ENCODE measurements around the gene SLC16A8.
A peak's percentile ranks its signal among the peaks of the same experiment; 100 is the strongest.

Gene SLC16A8

DNA sequence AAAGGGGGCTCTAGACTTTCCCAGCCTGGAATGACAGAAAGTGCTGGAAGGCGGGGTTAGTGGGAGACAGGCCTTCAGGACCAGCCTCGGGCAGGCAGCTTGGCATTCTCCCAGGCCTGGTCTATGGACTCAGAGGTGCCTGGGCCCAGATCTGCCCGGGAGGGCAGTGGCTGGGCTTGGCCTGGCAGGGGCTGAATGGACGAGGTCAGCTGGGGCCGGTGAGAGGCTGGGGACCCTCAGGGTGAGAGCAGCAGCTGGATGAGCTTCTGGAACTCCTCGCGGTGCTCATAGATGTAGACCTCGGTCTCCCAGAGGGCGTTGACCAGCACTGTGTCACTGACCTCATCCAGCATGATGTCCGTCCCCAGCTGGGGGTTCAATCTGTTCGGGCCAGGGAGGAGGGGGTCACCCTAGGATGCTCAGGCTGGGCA is 28.0 kb upstream of the SLC16A8 start:
- no peak for DNase-seq

DNA sequence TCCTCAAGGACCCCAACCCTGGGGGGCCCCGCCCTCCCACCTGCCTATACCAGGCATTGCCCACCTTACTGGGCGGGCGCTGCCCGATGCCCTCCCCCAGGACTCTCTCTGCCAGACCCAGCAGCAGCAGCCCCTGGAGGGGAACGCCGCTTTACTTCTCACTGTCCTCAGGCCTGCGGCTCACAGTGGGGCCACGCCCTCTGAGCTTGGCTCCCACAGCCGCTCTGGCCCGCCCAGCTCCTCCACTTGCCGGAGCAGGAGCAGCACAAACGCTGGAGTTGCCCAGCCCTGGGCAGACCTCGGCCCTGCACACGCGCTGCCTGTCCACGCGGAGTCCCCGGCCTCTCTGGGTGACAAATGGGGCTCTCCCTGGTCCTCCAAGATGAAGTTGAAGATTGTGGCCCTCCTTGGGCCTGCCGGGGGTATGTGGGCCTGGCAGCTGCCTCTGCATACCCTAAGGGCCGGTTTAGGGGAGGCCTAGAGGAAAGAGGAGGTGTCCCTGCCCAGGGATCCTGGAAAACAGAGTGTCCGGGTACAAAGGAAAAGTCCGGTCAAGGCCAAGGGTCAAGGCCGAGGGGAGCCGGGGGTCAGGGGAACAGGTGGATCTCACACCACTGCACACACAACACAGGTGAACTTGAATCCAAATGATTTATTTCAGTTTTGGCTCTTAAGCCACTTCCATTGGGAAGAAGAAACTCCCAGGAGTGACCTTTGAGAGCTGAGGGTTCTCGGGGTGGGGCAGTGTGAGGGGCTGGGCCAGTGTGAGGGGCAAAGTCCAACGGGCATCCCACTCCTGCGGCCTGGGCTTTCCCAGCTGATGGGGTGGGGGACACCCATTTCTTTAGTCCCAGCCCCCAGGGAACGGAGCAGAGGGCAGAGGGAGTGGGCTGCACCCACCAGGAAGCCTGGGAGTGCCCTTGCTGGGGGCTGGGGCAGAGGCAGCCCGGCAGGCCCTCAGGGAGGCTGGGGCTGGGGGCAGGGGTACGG is 27.2 kb upstream of the SLC16A8 start:
- no peak for DNase-seq

DNA sequence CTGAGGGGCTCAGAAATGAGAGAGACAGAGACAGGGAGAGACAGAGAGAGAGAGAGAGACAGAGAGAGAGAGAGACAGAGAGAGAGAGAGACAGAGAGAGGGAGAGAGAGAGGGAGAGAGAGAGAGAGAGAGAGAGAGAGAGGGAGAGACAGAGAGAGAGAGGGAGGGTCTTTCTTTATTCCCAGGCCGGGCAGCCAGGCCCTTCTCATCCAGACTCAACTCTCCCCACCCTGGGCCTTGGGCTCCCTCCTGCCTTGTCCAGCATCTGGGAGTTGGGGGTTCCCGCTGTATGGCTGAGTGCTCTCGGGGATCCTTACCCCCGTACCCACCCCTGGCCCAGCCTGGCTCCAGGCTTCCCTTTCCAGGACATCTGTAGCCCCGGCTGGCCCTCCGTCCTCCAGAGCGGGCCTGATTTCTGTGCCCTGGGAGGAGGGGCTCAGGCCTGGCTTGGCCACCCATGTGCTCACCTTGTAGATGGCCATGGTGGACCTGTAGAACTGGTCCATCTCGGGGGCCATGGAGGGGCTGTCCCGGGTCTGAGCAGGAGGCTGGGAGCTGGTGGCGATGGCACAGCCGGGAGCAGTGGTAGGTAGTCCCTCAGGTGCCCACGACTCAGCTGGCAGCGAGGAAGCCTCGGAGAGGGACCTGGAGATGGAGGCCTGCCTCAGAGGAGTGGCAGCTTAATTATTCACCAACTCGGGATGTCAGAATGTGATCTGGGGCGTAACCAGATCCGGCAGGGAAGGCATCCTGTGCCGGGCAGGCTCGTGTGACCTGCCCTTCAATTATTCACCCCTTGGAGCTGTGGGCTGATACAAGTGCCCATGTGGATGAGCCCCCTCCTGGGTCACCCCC is 26.3 kb upstream of the SLC16A8 start, which contains the start of gene BAIAP2L2:
Gene BAIAP2L2, minus strand, starts transcription at position 677 of the 855 bp plus-strand sequence. Its CDS starts 159 bp downstream, at position 518.
- no peak for DNase-seq

DNA sequence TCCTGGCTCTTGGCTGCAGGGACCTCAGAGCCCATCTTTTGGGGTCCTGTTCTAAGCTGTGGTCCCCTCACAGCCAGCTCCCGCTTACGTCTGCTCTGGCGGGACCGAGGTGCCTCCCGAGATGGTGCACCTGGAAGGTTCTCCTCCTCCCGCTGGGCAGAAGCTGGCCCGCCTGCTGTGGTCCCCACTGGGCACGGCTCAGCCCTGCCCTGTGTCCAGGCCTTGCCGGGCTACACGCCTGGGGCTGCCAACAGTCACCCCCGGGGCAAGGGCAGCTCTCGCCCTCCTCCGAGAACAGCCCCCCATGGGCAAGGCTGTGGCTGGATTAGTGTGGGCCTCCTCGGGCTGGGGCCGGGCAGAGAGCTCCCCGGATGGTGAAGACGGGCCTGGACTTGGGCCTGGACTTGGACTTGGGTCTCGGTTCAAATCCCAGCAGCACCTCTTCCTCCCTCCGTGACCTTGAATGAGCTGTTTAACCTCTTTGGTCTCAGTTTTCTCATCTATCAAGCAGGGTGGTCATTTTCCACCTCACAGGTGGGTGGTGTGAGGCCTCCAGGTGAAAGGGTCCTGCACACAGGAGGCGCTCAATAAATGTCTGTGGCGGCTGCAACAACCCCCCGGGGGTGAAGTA is 25.5 kb upstream of the SLC16A8 start:
- DNase-seq = peak; percentile 9

DNA sequence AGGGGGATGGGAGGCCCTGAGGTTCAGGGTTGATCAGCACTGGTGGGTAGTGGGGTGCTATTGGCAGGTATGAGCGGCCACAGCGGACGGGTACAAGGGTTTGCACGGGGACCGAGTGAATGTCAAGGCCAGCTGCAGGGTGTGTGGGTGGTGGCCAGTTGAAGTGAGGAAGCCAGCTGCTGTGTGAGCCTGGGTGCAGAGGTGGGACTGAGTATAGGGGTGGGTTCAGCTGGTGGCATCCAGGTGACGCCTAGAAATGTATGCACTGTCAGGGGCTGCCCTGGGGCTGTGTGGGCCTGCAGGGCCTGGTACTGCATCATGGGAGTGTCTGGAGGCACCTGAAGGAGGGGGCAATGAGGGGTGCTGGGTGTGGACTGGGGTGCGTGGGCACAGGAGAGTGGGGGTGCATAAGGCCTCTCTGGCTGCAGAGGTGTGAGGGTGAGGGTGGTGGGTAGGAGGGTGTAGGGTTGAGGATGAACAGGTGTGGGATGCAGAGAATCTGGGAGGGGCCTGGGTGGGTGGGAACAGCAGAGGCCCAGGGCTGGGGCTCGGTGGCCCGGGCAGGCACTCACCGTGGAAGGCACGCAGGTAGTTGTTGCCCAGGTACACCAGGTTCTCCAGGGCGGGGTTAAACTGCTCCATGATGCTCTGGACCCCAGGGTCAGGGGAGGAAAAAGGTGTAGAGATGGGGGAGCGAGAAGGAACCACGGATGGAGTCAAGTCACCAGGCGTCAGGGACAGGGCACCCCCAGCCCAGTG is 24.8 kb upstream of the SLC16A8 start:
- DNase-seq = no peak

DNA sequence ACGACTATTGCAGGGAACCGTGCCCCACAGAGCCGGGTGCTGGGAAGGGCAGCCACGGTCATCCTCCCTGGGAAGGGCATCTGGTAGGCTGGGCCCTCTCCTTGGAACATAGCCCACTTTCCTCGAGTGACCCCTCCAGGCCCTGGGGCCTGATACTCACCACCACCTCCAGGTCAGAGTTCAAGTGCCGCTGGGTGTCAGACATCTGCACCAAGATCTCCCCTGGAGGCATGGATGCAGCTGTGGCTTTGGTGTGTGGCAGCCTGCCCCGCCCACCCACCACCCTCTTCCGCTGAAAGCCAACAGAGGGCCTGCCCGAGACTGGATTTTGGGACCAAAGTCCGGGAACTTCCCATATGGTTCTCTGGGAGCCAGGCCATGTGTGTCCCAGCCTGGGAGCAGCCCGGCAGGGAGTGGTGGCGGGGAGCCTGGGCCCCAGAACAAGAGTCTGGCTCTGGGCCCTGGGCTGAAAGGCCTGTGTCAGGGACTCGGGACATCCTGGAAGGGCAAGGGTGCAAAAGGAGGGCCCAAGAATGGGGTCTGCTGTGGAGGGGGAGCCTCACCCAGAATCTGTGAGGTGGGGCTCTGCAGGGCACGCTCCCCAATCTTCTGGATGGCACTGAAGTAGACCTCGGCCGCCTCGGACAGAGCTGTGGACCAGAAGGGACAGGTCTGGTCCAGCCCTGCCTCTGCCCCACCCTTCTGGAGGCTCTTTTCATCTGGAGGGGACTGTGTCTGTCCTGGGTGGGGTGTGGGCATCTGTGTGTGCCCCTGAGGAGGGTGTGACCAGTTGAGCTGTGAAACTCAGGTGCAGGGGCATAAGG is 23.9 kb upstream of the SLC16A8 start:
- DNase-seq = no peak

DNA sequence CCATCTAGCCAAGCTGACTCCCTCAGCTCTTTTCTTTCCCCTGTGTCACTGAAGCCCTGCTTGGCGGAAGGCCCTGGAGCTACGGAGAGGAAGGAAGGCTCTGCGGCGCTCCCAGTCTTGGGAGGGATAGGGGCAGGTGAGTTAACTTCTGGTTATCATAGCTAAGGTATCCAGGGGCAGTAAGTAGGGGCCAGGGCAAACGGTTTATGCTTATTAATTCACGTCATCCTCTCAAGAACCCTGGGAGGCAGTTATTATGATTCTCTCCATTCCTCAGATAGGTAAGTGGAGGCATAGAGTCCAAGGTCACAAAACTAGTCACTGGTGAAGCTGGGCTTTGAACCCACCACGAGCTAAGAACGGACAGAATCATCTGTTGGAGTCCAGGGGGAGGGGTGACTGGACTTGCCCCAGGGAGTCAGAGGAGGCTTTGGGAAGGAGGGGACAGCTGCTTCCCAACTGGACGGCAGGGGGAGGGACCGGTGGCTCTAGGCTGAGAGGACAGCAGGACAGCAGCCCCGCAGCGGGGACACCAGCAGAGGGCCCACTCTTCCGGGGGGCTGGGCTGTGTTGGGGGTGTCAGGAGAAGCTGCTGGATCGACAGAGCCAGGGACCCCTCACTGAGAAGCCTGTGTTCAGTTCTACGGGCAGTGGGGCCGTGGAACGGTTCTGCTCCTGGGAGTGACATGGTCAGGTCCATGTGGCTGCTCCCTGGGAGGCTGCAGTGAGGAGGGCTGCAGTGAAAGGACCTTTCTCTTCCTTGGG is 23.0 kb upstream of the SLC16A8 start:
- DNase-seq = no peak

DNA sequence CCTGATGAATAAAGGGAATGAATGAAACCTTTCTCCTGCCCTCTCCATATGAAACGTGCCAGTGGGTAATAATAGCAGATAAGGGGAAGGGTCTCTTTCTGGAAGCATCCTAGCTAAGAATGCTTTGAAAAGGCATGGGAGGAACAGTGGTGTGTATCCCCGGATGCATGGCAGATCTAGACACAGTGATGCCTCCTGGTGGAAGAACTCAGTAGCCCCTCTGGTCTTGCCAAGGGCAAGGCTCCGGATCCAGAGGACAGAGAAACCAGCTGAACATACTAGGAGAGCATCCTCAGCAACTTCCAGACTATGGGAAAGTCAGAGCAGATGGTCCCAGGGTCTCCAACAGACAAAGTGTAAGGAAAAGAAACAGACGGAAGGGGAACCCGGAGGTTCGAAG is 20.1 kb upstream of the SLC16A8 start:
- no peak for DNase-seq

DNA sequence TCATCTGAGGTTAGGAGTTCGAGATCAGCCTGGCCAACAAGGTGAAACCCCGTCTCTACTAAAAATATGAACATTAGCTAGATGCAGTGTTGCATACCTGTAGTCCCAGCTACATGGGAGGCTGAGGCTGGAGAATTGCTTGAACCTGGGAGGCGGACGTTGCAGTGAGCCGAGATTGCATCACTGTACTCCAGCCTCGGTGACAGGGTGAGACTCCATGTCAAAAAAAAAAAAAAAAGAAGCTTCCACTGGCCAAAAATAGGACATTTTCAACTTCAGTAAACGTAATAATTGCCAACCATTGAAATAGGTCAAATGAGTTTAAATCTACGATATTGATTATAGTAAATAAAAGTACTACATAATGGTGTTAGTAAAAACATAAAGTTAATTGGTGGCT is 19.7 kb upstream of the SLC16A8 start:
- DNase-seq = no peak

DNA sequence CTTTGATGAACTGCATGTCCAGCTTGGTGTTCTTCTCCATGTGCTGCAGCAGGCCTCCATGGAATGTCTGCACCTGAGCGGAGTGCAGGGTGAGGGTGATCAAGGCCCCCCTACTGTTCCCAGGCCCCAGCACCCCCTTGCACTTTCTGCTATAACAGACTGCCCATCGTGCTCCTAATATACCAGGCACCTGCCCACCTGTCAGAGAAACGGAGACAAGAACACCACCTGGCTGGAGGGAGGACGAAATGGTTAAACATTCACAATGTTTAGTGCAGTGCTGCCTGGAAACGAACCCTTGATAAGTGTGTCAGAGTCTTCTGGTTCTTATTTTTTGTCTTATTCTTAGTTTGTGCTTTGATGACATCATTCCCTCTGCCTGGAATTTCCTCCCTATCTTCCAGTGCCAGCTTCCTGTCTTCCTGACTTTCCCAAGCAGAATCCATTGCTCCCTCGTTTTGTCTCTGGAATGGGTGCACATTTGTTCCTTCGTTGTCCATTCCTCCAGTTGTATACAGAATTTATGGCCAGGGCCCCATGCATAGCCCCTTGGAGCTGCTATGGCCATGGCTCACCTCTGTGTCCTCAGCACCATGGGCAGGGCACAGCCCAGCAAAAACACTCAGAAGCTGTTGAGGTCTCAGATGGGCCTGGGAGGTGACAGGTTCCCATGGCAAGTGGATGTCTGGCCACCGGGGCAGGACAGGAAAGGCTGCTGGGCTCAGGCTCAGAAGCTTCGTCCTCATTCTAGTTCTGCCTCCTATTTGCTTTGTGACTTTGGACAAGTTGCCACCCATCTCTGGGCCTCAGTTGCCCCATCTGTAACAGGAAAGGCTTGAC is 14.6 kb upstream of the SLC16A8 start:
- DNase-seq = no peak

DNA sequence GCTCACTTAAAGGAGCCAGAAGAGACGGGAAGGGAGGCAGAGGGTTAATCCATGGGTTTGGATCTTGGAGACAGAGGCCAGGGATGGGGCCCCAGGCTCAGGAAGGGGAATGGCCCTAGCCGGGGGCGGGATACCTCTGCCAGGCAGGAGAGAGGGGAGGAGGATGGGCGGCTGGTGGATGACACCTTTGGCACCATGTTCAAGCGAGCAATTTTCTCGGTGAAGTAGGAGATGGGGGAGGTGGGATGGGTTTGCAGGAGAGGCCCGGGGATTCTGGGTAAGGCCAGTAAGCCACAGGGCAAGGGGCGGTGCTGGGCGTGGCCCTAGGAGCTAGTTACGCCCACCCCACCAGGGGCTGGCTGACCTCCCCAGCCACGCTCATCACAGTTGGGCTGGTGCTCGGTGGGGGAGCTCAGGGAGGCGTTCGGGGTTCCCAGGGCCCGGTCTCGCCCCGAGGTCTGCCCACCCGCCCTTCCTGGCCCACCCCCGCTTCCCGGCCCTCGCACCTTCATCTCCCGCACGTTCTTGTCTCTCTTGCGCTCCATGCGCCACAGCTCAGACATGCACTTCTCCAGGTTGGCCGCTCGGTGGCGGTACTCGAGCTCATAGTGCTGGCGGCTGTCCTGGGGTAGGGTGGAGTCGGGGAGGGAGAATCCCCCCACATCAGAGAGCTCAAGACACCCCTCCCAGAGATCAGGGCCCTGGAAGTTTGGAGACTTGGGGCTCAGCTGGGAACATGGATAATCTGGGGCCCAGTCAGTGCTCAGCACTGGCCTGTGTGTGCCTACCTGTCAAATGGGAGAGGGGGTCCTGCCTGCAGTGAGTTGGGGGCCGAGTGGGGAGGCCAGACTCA is 13.8 kb upstream of the SLC16A8 start:
- no peak for DNase-seq

DNA sequence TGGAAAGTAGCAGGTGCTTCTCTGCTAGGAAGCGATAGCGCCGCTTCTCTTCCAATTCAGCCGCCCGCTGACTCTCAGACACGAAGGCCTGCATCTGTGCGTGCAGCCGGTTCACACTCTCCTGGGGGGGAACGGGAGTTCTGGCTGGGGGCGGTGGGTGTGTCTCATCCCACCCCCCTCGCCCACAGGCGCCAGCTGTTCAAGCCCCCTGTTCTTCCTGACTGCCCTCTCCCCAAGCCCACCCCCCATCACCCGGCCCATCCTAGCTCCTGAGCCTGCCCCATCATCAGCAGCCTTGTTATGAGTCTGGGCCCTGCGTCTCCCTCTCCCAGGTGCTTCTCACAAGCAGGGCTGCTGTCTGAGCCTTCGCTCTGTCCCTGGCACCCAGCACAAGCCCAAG is 13.1 kb upstream of the SLC16A8 start:
- no peak for DNase-seq

DNA sequence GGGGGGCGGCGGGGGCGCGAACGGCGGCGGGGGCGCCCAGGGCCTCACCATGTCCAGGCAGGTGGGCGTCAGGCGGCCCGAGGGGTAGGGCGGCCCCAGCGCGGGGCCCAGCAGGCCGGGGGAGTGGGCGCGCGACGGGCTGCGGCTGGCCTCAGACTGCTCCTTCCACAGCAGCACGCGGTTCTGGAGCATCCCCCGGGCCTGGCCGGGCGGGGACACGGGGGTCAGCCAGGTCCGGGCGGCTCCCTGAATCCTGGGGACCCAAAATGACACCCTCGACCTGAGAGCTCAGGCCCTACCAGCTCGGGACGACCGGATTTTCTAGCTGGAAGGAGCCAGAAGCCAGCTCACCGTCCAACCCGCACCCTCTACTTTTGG is 5.5 kb upstream of the SLC16A8 start:
- no peak for DNase-seq

DNA sequence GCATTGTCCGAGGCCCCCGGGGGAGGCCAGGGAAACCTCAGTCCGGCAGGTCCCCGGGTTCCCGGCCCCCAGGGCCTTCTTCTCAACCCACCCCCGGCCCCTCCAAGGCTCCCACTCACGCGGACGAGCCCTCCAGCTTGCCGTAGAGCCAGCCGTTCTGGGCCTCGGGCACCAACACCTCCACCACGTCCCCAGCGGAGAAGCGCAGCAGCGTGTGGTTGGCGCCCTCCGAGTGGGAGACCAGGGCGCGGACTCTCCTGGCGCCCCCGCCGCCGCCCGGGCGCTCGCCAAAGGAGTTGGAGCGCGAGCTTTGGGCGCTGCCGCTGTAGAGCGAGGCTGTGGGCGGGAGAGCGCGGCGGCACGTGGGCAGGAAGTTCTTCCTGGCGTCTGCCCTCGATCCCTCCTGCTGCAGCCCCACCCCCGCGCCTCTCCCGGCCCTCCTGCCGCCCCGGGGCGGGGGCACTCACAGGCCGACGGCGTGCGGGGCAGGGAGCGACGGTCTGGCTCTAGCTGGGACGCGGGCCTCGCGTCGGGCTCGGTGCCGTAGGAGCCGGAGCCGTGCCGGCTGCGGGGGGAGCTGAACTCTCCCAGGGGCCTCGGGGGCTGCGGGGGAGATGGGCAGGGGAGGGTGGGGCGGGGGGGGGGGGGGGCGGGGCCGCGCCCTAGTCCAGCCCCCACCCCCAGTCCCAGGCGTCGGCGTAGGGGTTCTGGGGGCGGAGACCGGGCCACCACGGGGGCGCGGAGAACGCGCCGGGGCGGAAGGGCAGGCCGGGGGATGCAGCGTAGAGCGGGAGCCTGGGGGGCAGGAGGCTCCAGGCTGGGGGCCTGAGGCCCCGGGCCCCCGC is 4.9 kb upstream of the SLC16A8 start:
- DNase-seq = no peak

DNA sequence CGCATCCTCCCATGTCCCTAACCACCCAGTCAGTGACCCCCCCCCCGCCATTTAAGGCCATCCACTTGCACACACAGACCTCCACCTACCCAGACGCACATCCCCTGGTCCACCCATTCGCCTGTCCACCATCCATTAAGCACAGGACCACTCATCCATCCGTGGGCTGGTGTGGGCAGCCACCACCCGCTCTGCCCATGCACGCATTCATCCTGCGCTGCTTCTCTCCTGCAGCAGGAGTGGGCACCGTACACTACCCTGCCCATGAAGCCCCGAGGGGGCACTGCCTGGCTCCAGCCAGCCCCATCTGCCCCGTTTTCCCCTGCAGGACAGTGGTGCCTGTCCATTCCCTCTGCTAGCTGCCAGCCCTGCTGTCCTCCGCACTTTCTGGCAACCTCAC is 3.9 kb upstream of the SLC16A8 start:
- no peak for DNase-seq

DNA sequence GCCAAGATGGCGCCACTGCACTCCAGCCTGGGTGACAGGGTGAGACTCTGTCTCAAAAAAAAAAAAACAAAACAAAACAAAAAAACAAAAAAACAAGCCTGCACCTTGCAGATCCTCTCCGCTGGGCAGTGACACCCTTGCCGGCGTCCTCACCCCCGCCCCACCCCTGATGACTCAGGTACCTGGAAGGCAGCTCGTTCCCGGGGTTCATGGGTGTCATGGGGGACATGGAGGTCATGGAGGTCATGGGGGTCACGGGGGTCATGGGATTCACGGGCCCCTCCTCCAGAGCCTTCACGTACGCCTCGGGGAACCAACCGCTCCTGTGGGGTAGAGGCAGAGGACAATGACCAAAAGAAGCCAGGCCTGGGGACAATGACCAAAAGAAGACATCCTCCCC is 3.0 kb upstream of the SLC16A8 start:
- DNase-seq = no peak

DNA sequence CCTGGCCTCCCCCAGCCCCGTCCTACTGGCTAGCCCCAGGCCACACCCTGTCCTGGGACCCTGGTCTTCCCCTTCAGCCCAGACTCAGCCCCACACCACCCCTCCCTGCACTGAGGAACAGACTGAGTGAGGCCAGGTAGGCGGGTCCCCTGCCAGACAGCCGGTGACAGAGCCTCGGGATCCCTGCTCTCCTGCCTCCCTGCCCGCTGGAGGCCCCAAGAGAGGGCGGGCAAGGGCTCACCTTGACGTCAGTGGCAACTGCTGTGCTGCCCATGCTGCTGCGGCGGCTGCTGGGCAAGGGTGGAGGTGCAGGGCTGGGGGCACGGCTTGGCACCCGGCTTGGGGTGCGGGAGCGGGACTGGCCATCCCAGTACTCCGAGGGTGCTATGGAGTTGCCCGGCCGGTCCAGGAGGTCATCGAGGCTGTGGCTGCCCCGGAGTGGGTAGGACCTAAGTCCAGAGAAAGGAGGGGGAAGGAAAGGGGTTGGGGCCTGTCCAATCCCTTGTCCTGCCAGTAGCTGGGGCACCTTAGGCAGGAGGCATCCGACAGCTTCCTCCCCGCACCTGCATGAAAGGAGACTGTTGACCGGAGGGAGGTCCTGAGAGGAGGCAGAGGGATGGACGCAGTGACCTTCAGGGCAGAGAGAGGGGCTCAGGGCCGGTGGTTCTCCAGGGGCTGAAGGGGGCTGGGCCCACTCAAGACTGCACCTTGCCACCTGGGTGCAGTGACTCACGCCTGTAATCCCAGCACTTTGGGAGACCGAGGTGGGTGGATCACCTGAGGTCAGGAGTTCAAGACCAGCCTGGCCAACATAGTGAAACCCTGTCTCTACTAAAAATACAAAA is 2.2 kb upstream of the SLC16A8 start:
- DNase-seq = no peak
